Sigmoid colon (tissue), 7 donors: ENCODE measurements around the gene NOX5. TPM values are rescaled to one million over a fixed set of nuclear protein-coding genes. Genes with fewer than 3 reads are reported as not detected.

Experiments used
- DNase-seq: peaks from one replicate; pipeline ENCODE4 v3.0.0-alpha.2; 2019
- H3K27ac ChIP-seq, 4 donors: fragments of 200-600 bp; sonication (generic); one replicate each; pipeline ENCODE4 v1.5.1; 2016 to 2019; ENCODE audit warnings: mild to moderate bottlenecking in 1 of 4
- H3K27me3 ChIP-seq, 3 donors: fragments of 200-600 bp; sonication (generic); one replicate each; pipeline ENCODE4 v1.5.1; 2019; ENCODE audit warnings: mild to moderate bottlenecking in 1 of 3
- H3K36me3 ChIP-seq, 4 donors: fragments of 200-600 bp; sonication (generic); one replicate each; pipeline ENCODE4 v1.5.1; 2016 to 2019
- H3K4me1 ChIP-seq, 4 donors: fragments of 200-600 bp; sonication (generic); one replicate each; pipeline ENCODE4 v1.5.1; 2017 to 2019
- H3K4me3 ChIP-seq, 4 donors: fragments of 200-600 bp; sonication (generic); one replicate each; pipeline ENCODE4 v1.5.1; 2017 to 2019; ENCODE audit warnings: mild to moderate bottlenecking in 2 of 4, moderate library complexity in 1 of 4
- H3K9me3 ChIP-seq, 4 donors: fragments of 200-600 bp in 3 of 4; sonication (generic) in 3 of 4; one replicate each; pipeline versions ENCODE4 v1.5.1 to v1.6.1; 2013 to 2019
- CTCF ChIP-seq, 4 experiments: fragments of 450-650 bp in 3 of 4; fragments of 200-600 bp in 1 of 4; IDR thresholded peaks; one replicate each; pipeline ENCODE4 v1.5.1; 2016 to 2019; ENCODE audit warnings: antibody characterized with exemption in 4 of 4, mild to moderate bottlenecking in 3 of 4, moderate library complexity in 2 of 4
- EP300 ChIP-seq, 4 donors: sonication (generic); formaldehyde crosslinking; IDR thresholded peaks; one replicate each; pipeline ENCODE4 v1.6.1; 2017; ENCODE audit warnings: antibody characterized with exemption in 4 of 4
- POLR2A ChIP-seq, 2 donors: fragments of 450-650 bp; IDR thresholded peaks; one replicate each; pipeline ENCODE4 v1.6.1; 2016; ENCODE audit warnings: antibody characterized with exemption in 2 of 2, mild to moderate bottlenecking in 2 of 2, moderate library complexity in 2 of 2
- POLR2AphosphoS5 ChIP-seq, 4 donors: sonication (generic); formaldehyde crosslinking; IDR thresholded peaks; one replicate each; pipeline ENCODE4 v1.6.1; 2017; ENCODE audit warnings: antibody characterized with exemption in 4 of 4
- WGBS, 2 donors: extraction: QIAGEN DNeasy Blood & Tissue Kit; methylation state at CpG; one replicate each; pipeline ENCODE4 v1.1.7; 2013; 5-methylcytosine and 5-hydroxymethylcytosine counted together
- intact Hi-C: fragments of 100-400 bp; cut with DNase I; formaldehyde crosslinking; loops from one replicate; pipeline ENCODE4 v1.15.1; 2023
- polyA plus RNA-seq, 3 donors: library from polyadenylated mRNA; stranded (reverse); fragments of 200-250 nt; gene quantifications; one replicate each; pipeline ENCODE4 v1.2.3, GENCODE V29; 2013
- total RNA-seq, 4 donors: library from RNA; depleted of rRNA; stranded (reverse); fragments of >200 nt; gene quantifications; one replicate each; pipeline ENCODE4 v1.1.0, GENCODE V29; 2016
- donor health status: healthy with polysubstance abuse.
- donor health status: Bipolar disorder and iron deficiency.
- donor health status: healthy.

Gene NOX5
- total and polyA plus RNA-seq, 7 donors = 0.16 to 0.49 (median 0.36) TPM; not detected in 4

DNA sequence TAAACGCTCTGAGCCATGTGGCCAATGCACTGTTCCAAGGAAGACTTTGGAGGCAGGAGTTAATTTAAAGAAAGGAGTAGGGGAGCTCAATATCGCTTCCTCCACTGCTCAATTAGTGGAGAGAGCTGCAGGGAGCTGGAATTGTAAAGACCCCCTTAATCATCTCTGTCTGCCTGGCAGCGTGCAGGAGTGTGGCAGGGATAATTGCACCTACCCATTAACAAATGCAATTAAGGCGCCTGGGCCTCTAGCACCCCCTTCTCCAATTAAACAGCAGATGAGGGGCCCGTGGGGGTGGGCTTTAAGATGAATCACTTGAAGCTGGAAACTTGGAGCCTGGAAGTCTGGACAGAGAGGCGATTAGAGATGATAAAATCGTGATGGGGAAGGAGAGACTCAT is 84.3 kb downstream of the NOX5 start:
- 90 to 93% methylated on average over 7 of the region's 7 CpGs for WGBS, 2 donors
- Histone ChIP-seq H3K4me3 (no peak overlapping the region), H3K27ac (no peak overlapping the region), H3K27me3 (no peaks in the 10 kb centered on the region), H3K4me1 (no peaks in the 10 kb centered on the region), H3K36me3 (no peaks in the 10 kb centered on the region), H3K9me3 (no peaks in the 10 kb centered on the region)
- DNase-seq = no peak
- TF ChIP-seq POLR2A (IDR thresholded peaks at IDR 0.05) (no peak), EP300 (IDR thresholded peaks at IDR 0.05) (no peak), POLR2AphosphoS5 (IDR thresholded peaks at IDR 0.05) (no peak), CTCF (IDR thresholded peaks at IDR 0.05) (no peak)
- intact Hi-C loops = no loop called here

DNA sequence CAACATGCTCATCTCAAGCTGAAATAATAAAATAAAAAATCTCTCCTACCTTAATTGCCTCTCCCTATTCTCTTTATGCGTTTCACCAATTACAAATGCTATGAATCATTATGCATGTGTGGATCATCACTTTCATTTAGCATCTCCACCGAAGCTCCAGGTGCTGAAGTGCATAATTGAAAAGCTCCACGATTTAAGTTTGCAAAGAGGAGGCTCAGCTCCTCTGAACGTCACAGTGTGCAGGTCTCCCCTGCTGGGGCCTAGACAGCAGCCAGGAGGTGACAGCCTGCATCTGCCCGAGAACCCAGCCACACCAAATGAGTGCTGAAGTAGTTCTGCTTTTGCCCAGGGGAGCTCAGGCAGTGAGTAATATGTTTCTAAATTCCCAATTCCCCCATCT is 85.4 kb downstream of the NOX5 start:
- H3K27me3 ChIP-seq = no peaks in the 10 kb centered on the region
- H3K9me3 ChIP-seq = no peaks in the 10 kb centered on the region
- intact Hi-C loops = no loop called here
- no peak for DNase-seq
- WGBS, 2 donors = 78 to 83% methylated on average over 5 of the region's 5 CpGs
- no peaks in the 10 kb centered on the region for H3K36me3 ChIP-seq
- TF ChIP-seq EP300 (IDR thresholded peaks at IDR 0.05) (no peak), POLR2AphosphoS5 (IDR thresholded peaks at IDR 0.05) (no peak), CTCF (IDR thresholded peaks at IDR 0.05) (no peak), POLR2A (IDR thresholded peaks at IDR 0.05) (no peak)
- H3K4me3 ChIP-seq = no peak overlapping the region
- no peak overlapping the region for H3K27ac ChIP-seq
- no peaks in the 10 kb centered on the region for H3K4me1 ChIP-seq

- 86 to 87% methylated on average over 2 of the region's 2 CpGs for WGBS, 2 donors
- no peak for DNase-seq
- Histone ChIP-seq H3K27me3 (no peaks in the 10 kb centered on the region), H3K4me1 (no peaks in the 10 kb centered on the region), H3K27ac (no peak overlapping the region), H3K4me3 (no peak overlapping the region), H3K9me3 (no peaks in the 10 kb centered on the region), H3K36me3 (no peaks in the 10 kb centered on the region)
- intact Hi-C loops = no loop called here
- TF ChIP-seq POLR2A (IDR thresholded peaks at IDR 0.05) = no peak
- no peak for TF ChIP-seq EP300 (IDR thresholded peaks at IDR 0.05)
- no peak for TF ChIP-seq CTCF (IDR thresholded peaks at IDR 0.05)
- TF ChIP-seq POLR2AphosphoS5 (IDR thresholded peaks at IDR 0.05) = no peak
These were observed 86.3 kb downstream of the NOX5 start for GRCh38 chr15:69100821-69101220.

DNA sequence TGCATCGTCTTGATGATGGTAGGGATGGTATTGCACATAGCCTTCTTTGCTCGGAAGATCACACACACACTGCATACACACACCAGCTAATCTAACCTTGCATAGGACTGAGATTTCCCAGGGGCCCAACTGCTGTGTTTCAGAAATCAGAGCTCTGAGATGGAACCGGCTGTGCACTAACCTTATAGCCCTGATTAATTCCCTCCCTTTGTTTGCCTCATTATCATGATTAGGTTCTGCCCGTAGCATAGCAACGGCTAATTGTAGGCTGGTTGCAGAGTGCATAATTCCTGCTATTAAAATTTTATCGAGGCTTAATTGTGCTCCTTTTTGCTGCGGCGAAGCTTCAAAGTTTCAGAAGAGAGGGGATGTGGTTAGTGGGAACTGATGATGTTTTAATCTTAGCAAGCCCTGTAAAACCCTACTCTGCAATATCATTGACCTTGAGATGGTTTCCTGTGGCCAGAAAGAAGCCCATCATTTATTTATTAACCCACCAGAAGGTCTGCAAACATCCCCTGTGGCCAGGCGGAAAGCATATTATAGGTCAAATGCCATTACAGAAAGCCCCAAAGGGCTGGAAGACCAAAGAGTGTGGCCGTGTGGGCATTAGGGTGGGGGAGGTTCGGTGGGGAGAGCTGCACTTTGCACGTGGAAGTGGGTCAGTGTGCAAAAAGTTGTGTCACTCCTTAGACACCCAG is 89.7 kb downstream of the NOX5 start:
- no peaks in the 10 kb centered on the region for H3K9me3 ChIP-seq
- H3K4me1 ChIP-seq = no peaks in the 10 kb centered on the region
- intact Hi-C loops = no loop called here
- no peak overlapping the region for H3K27ac ChIP-seq
- no peaks in the 10 kb centered on the region for H3K27me3 ChIP-seq
- H3K36me3 ChIP-seq = no peaks in the 10 kb centered on the region
- no peak for DNase-seq
- WGBS, 2 donors = 79 to 88% methylated on average over 12 of the region's 12 CpGs
- H3K4me3 ChIP-seq = no peak overlapping the region
- TF ChIP-seq POLR2A (IDR thresholded peaks at IDR 0.05) (no peak), POLR2AphosphoS5 (IDR thresholded peaks at IDR 0.05) (no peak), CTCF (IDR thresholded peaks at IDR 0.05) (no peak), EP300 (IDR thresholded peaks at IDR 0.05) (no peak)
